Stimulated activated CD8-positive, alpha-beta memory T cell treated with anti-CD3 and anti-CD28 coated beads, Interleukin-15, amount 100 ng/mL, for 24 hours (primary cell): ENCODE results near the gene GAK.

Source experiments
- DNase-seq: peaks from one replicate; pipeline ENCODE4 v3.0.0-alpha.2; 2020; ENCODE audit warnings: low read depth

GAK gene

DNA sequence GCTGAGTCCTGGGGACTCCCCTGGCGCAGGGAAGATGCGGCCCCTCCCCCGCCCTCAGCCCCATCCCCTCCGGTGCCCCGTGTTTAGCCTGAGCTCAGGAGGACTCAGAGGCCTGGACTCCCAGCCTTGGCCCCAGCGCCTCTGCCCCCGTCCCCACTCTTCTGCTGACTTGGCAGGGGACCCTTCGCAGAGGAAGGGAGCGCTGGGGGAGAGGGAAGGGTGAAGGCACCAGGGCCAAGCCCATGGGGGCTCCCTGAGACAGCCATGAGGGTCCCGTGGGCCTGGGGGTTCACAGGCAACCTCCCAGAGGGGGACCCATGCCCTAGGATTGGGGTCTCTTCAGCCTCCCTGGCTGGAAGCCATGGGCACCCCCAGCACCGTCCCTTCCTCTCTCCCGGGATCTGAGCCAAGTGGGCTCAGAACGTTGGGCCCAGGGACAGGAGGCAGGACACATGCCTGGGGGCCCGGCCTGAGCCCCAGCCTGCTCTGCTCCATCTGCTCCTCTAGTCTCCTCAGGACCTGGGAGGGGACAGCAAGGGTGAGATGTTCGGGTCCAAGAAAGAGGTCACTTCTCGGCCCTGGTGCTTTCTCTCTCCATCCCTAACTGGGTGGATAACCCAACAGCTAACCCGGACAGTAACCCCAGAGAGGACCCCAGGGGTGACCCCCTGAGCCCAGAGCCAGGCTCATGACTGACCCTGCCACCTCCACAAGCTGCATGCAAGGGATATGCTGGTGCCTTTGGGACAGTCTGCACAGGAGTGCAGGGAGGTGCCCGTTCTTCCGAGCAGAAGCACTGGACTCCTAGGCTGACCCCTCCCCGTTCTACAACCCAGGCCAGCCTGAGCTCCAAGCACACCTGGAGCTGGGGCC, 104.7 kb downstream of the GAK start:
- DNase-seq = no peak

DNA sequence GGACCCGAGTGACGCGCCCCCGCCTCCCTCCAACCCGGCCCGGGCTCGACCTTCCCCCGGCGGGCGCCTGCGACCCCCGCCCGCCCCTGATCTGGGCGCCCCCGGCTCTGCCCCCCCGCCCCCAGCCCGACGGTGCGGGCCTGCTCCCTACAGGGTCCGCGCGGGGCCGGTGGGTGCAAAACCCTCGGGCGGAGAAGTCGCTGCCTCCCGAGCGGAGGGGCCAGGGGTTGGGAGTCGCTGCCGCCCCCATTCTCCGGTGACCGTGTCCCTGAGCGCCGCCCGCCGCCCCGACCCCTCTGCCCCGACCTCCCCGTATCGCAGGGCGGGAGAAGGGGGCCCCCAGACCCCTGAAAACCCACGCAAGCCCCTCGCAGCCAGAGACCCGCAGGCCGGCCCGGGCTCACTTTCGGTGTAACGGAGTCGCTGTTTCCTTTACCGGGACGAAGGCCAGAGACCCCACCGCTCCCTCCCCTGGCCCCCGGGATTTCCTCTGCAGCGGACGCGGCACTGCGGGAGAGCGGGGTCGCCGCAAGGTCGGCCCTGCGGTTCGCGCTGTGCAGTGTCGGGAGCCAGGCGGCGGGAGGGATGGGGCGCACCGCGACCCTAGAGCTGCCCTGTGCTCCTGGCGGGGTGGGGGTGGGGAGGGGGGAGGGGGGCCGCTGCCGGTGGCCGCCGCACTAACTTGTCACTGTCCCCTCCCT, 105.5 kb downstream of the GAK start:
- no peak for DNase-seq

DNA sequence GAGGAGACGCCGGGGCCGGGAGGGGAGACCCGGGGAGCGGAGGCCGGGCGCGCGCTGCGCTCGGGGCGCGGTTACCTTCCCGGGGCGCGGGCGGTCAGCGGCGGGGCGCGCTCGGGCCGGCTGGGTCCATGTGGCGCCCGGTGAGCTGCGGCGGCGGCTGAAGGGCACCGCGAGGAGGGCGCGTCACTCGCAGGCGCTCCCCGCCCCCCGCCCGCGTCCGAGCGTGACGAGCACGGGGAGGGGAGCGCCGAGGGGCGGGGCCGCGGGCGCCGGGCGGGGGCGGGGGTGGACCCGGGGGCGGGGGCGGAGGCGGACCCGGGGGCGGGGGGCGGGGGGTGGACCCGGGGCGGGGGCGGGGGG, 106.2 kb downstream of the GAK start, which contains the start of gene CPLX1:
Gene CPLX1 (minus strand): TSS at position 159 of the 360 bp plus-strand sequence. CDS start 1,607 bp downstream, outside the sequence.
- DNase-seq = no peak

GRCh38 chr4:825063-825970, 106.8 kb downstream of the GAK start:
- no peak for DNase-seq

- DNase-seq = no peak
Measured at GRCh38 chr4:824461-825062, 107.6 kb downstream of the GAK start.

DNA sequence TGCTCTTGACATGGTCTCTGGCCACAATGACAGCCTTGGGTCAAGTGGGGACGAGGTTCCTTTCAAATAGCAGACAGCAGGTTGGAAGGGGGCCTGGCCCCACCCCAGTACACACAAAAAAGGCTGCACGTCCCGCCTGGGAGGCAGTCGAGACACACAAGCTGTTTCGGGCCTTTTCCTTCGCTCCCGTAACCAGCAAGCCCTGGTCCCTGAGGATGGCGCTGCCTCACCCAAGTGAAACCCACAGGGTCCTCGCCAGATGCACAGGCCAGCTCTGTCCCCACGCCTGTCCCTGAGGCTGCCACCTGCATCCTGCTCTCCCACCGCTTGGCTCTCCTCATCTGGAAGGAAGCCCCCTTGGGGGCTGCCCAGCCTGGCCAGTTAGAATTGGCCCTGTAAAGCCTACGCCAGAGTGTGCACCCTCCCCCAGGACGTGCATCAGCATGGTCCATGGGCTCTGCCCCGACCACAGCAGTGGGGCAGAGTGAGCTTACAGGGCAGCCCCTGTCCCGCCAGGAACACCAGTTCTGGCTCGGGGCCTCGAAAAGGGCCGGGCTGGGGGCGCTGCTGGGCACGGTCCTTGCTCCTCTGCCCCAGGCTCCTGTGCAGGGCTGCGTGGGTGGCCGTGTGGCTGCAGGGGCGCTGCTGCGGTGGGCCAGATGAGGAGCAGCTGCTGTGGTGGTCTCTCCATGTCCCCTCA, 108.2 kb downstream of the GAK start:
- DNase-seq = no peak

DNA sequence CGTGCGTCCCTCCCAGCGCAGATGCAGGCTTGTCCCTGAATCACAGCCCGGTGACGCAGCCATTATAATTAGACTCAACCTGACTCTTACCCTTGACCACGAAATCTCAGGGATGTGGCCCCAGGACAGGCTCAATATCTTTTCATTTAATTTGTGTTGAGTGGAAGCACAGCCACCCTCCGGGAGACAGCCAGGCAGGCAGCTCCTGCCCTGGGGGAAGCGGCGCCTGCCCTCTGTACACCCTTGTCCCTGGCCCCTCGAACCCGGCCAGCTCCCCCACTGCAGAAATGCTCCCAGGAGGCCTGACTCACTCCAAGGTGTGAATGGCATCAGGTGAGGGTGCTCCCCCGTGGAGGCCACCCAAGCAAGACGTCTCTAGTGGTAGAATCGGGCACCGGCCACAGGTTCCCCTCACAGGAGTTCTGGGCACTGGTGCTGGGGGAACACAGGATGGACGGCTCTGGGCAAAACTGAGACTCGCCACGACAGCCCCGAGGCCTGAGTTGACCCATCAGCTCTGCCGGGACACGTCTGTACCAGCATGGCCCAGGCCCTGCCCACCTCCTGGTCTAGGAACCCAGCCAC, 108.8 kb downstream of the GAK start:
- DNase-seq = no peak

DNA sequence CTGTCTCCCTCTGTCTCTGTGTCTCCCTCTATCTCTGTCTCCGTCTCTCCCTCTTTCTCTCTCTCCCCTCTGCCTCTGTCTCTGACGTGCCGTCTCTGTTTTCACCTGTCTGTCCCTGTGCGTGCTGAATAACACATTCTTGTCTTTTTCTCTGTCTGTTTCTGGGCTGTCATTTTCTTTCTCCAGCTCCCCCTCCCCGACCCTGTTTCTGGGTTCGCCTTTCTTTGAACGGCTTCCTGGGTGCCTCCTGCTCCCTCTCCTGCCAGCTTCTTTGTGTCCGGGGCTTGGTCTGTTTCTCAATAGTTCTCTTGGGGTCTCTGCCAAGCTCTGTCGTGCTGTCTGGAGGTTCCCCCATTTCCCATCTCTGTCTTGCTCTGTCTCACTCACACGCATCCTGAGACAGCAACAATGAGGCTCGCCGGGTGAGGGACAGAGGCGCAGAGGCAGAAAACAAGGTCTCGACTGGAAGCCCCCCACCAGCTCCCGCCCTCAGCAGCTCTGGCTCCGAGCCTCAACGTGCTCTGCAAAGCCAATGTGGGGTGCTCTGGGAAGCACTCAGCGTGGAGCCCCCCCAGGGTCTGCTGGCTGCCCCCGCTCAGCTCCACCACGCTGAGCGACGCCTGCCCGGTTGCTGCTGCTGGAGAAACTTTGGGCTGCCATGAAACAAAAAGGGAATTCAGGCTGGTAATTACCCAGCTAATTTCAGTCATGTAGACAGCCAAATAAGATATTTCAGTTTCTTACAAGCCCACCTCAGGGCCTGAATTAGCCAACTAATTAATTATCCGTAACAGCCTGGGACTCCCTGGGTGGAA, 109.5 kb downstream of the GAK start:
- no peak for DNase-seq

DNA sequence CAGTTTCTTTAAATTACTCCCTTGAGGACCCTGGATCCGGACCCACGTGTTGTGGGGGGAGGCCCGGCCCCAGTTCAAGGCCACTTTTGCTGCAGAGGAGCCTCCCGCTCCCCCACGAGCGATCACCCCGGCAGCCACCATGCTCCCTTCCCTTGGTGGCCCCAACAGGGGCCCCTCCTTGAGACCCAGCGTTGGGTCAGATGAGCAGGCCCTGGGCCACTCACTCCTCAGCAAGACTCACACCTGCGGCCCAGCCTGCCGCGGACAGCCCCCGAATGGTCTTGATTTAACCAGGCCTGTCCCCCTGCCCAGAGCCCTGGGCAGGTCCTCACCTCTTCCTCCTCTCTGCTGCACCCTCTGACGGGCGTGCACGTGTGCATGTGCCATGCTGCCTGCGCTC, 110.5 kb downstream of the GAK start:
- DNase-seq = no peak

GRCh38 chr4:821181-821591, 110.9 kb downstream of the GAK start:
- no peak for DNase-seq

DNA sequence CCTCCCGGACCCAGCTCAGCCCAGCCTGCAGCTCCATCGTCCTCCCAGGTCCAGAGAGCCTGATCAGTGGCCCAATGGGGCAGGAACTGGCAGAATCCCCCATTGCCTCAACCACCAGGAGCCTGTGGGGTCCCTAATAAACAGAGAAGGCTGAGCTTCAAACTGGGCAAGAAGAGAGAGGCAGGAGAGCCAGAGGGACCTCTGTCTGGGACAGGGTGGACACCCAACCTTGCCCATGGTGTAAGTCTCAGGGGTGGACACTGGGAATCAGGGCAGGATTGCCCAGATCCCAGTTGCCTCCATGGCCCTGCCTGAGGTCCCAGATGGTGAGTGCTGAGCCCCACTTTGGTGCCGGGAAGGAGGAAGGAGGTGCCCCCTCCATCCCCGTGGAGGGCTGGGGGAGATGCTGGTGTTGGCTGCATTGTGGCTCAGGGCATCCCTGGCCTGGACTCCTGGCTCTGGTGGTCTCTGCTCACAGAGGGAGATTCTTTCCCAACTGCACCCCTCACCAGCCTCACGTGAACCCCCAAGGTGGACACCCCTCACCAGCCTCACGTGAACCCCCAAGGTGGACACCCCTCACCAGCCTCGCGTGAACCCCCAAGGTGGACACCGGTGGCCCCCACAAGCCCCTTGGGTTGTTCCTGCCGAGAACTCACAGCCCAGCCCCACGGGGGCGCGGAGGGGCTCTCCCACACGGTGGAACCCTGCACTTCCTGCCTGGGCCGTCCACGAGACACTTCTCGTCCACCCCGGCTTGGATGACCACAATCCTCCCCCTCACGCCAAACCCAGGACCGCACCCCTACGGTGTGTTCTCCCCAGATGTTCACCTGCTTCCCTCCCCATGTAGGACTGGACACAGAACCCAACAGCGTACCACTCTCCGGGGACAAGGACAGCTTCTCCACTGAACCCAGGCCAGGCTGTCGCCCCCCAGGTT, 111.6 kb downstream of the GAK start:
- no peak for DNase-seq

GRCh38 chr4:819401-820229, 112.5 kb downstream of the GAK start:
- DNase-seq = no peak

DNA sequence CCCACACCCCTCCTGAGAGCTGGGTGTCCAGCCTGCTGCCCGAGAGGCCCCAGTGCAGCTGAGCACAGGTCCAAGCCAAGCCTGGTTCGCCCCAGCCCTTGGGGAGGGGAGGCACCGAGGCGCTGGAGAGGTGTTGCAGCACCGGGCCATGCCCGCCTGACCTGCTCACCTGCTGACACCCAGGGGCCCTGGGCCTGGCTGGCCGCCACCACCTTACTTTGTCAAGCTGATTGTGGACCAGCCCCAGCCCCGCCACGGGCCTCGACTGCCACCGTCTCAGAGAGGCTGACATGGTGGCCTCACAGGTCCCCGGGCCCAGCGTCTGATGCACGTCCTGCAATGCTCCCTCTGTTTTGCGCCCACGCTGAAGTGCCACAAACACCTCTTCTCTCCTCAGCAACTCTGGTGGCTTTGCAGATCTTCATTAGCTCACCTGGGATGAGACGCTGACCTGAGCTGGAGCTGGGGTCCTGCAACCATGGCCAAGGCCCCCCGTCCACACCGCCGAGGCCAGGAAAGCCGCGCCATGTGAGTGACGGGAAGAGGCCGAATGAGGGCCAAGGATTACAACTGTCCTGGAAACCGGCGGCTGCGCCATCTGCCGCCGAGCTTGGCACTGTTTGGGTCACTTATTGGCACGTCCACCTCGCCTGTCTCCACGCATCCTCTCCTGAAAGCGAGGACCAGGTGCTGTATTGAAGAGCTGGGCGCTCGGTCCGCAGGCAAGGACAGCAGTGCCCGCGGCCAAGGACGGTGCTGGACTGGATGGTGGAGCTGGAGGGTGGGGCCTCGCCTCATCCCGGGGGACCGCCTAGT, 113.8 kb downstream of the GAK start:
- no peak for DNase-seq

GRCh38 chr4:815464-816146, 116.5 kb downstream of the GAK start:
- DNase-seq = no peak

- DNase-seq = no peak
Measured at GRCh38 chr4:814312-814850, 117.7 kb downstream of the GAK start.

GRCh38 chr4:813900-814299, 118.2 kb downstream of the GAK start:
- no peak for DNase-seq
